ENCODE data around the gene GALNT6. TPM values are rescaled to one million over a fixed set of nuclear protein-coding genes. Genes with fewer than 3 reads are reported as not detected.

GALNT6 gene
- total RNA-seq, 1 donor from 2014 or later = not detected

DNA sequence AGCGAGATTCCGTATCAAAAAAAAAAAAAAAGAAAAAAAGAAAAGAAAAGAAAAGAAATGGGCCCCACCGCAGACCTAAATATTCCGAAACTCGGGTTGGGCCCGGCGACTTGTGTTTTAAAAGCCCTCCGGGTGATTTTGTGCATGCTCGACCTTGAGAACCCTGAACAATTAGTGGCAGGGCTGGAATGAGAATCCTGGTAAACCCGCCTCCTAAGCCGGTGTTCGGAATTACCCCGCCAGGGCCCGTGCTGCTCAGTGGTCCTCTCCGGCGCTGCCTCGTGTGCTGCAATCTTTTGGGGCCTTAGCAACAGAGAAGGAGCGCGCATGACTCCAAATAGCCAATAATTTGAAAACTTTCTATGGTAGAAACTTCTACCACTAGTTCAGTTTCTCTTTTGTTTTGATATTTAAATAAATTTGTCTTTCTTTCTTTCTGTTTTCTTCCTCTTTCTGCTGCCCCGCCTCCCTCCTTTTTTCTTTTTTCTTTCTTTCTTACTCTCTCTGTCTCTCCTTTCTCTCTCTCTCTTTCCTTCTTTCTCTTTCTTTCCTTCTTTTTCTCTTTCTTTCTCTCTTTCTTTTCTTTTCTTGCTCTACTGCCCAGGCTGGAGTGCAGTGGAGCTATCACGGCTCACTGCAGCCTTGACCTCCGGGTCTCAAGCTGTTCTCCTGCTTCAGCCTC lies 1.5 kb upstream of the GALNT6 start:
- no peaks in the 10 kb centered on the region for H3K4me1 ChIP-seq
- Mint-ChIP-seq H3K27ac (no peak overlapping the region), H3K27me3 (ENCODE audit: insufficient read depth, low read depth) (peaks cover 51% of the 10 kb centered on the region), H3K9me3 (no peaks in the 10 kb centered on the region), H3K4me3 (peak overlapping the region; percentile 82), H3K36me3 (peaks cover 2% of the 10 kb centered on the region), H3K4me1 (peaks cover 33% of the 10 kb centered on the region)
- no peaks in the 10 kb centered on the region for H3K9me3 ChIP-seq (ENCODE audit: low read depth)
- H4K20me1 ChIP-seq (ENCODE audit: low read depth) = peaks cover 5% of the 10 kb centered on the region
- H3F3A ChIP-seq (ENCODE audit: low read depth) = peaks cover 16% of the 10 kb centered on the region
- H3K4me2 ChIP-seq = peak overlapping the region; percentile 92
- no peaks in the 10 kb centered on the region for H3K36me3 ChIP-seq
- peak overlapping the region; percentile 64 for H3K4me3 ChIP-seq
- no peak overlapping the region for H3K9ac ChIP-seq
- no peak overlapping the region for H2AFZ ChIP-seq (replicated peaks)
- no peak for TF ChIP-seq EZH2phosphoT487 (IDR thresholded peaks at IDR 0.05)
- TF ChIP-seq, protein P1, sequence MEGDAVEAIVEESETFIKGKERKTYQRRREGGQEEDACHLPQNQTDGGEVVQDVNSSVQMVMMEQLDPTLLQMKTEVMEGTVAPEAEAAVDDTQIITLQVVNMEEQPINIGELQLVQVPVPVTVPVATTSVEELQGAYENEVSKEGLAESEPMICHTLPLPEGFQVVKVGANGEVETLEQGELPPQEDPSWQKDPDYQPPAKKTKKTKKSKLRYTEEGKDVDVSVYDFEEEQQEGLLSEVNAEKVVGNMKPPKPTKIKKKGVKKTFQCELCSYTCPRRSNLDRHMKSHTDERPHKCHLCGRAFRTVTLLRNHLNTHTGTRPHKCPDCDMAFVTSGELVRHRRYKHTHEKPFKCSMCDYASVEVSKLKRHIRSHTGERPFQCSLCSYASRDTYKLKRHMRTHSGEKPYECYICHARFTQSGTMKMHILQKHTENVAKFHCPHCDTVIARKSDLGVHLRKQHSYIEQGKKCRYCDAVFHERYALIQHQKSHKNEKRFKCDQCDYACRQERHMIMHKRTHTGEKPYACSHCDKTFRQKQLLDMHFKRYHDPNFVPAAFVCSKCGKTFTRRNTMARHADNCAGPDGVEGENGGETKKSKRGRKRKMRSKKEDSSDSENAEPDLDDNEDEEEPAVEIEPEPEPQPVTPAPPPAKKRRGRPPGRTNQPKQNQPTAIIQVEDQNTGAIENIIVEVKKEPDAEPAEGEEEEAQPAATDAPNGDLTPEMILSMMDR (IDR thresholded peaks at IDR 0.05) = no peak
- peak; percentile 65 for TF ChIP-seq EZH2 (IDR thresholded peaks at IDR 0.05)
- peaks cover 74% of the 10 kb centered on the region for H3K27me3 ChIP-seq
- no peak overlapping the region for H3K27ac ChIP-seq
- peak; percentile 71 for DNase-seq (ENCODE audit: low spot score)
- no peaks in the 10 kb centered on the region for H3K79me2 ChIP-seq (ENCODE audit: low read depth)

DNA sequence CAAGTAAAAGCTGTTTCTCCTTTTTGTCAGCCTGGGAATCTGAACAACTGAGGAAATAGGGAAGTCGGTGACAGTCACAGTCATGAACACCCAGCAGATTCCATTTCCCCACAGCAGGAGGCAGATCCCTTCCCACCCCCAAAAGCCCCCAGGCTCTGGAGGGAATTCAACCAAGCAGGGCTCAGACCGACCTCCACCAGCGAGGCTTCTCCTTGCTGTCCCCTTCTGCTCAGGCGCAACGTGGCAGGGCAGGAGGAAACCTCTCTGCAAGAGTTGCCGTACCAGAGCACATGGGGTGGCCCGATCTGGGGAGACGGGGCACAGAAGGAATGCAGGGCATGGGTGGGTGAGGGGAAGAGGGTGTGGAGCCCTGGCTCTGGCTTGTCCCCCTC lies 319 bp downstream of the GALNT6 start:
- peaks cover 81% of the 10 kb centered on the region for H3K27me3 ChIP-seq
- H3K27me3 Mint-ChIP-seq (ENCODE audit: insufficient read depth, low read depth) = peaks cover 54% of the 10 kb centered on the region
- H3K4me1 Mint-ChIP-seq = peaks cover 41% of the 10 kb centered on the region

DNA sequence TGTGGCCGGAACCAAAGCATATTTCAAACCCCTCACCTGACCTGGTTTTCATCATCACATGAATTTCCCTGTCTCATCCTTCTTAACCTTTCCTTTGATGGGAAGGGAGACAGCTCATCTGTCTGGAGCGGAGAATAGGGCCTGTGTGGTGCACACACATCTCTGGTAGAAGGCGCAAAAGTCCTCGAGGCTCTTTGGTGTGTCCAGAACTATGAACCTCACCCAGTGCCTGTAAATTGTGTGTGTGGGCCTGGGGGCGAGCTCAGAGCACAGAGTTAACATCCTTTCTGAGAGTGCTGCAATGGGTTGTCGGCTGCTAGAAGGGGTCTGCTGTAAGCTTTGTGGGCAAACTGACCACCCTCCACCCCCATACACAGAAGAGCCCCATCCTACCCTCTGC lies 749 bp downstream of the GALNT6 start:
- no peak overlapping the region for H3K27ac Mint-ChIP-seq
- Histone ChIP-seq H3K9me3 (ENCODE audit: low read depth) (no peaks in the 10 kb centered on the region), H3K27me3 (peaks cover 81% of the 10 kb centered on the region), H3K9ac (no peak overlapping the region), H3K4me1 (no peaks in the 10 kb centered on the region), H3K4me3 (no peak overlapping the region), H2AFZ (replicated peaks) (no peak overlapping the region), H3K4me2 (peak overlapping the region; percentile 92), H3K79me2 (ENCODE audit: low read depth) (no peaks in the 10 kb centered on the region), H3F3A (ENCODE audit: low read depth) (peaks cover 16% of the 10 kb centered on the region), H3K27ac (no peak overlapping the region), H3K36me3 (no peaks in the 10 kb centered on the region), H4K20me1 (ENCODE audit: low read depth) (peaks cover 5% of the 10 kb centered on the region)
- TF ChIP-seq EZH2phosphoT487 (IDR thresholded peaks at IDR 0.05) (no peak), EZH2 (IDR thresholded peaks at IDR 0.05) (no peak)
- TF ChIP-seq, protein P1 (IDR thresholded peaks at IDR 0.05) = no peak
- peaks cover 55% of the 10 kb centered on the region for H3K27me3 Mint-ChIP-seq (ENCODE audit: insufficient read depth, low read depth)
- no peaks in the 10 kb centered on the region for H3K9me3 Mint-ChIP-seq
- H3K4me1 Mint-ChIP-seq = peaks cover 41% of the 10 kb centered on the region
- peaks cover 2% of the 10 kb centered on the region for H3K36me3 Mint-ChIP-seq
- H3K4me3 Mint-ChIP-seq = peak overlapping the region; percentile 88
- DNase-seq (ENCODE audit: low spot score) = no peak

More for the DNA sequence above, 319 bp downstream of the GALNT6 start:
- Histone ChIP-seq H3K27ac (no peak overlapping the region), H3K79me2 (ENCODE audit: low read depth) (no peaks in the 10 kb centered on the region), H3K9ac (no peak overlapping the region), H3K36me3 (no peaks in the 10 kb centered on the region), H3K4me2 (peak overlapping the region; percentile 92), H3F3A (ENCODE audit: low read depth) (peaks cover 16% of the 10 kb centered on the region), H2AFZ (replicated peaks) (peak overlapping the region; percentile 77), H3K4me3 (peak overlapping the region; percentile 64), H3K9me3 (ENCODE audit: low read depth) (no peaks in the 10 kb centered on the region), H4K20me1 (ENCODE audit: low read depth) (peaks cover 5% of the 10 kb centered on the region), H3K4me1 (no peaks in the 10 kb centered on the region)
- Mint-ChIP-seq H3K9me3 (no peaks in the 10 kb centered on the region), H3K36me3 (peaks cover 2% of the 10 kb centered on the region), H3K4me3 (peak overlapping the region; percentile 88), H3K27ac (no peak overlapping the region)
- TF ChIP-seq, protein P1 (IDR thresholded peaks at IDR 0.05) = no peak
- no peak for DNase-seq (ENCODE audit: low spot score)
